Spleen (tissue), 11 donors: ENCODE results near the gene ISG20. TPM values are rescaled to one million over a fixed set of nuclear protein-coding genes. Genes with fewer than 3 reads are reported as not detected.
A peak's percentile ranks its signal among the peaks of the same experiment; 100 is the strongest.

Experiments used
- DNase-seq: peaks from one replicate; pipeline ENCODE4 v3.0.0-alpha.2; 2020
- H3K27ac ChIP-seq, 8 donors: fragments of 200-600 bp; sonication (generic) in 7 of 8; 1 replicate in 4 of 8; 2 replicates in 4 of 8; pipeline versions ENCODE4 v1.5.0 to v1.8.0; 2016 to 2021; ENCODE audit warnings: inconsistent platforms in 4 of 8, mild to moderate bottlenecking in 4 of 8, moderate library complexity in 1 of 8
- H3K27me3 ChIP-seq, 7 donors: fragments of 200-600 bp; sonication (generic) in 6 of 7; replicated peaks in 1 of 7; 1 replicate in 4 of 7; 2 replicates in 3 of 7; pipeline versions ENCODE4 v1.5.0 to v1.8.0; 2016 to 2021; ENCODE audit warnings: inconsistent platforms in 3 of 7, mild to moderate bottlenecking in 1 of 7
- H3K36me3 ChIP-seq, 6 donors: fragments of 200-600 bp; sonication (generic) in 5 of 6; 1 replicate in 4 of 6; 2 replicates in 2 of 6; pipeline versions ENCODE4 v1.5.0 to v1.8.0; 2016 to 2021; ENCODE audit warnings: inconsistent platforms in 2 of 6
- H3K4me1 ChIP-seq, 6 donors: fragments of 200-600 bp; sonication (generic) in 5 of 6; 1 replicate in 3 of 6; 2 replicates in 3 of 6; pipeline versions ENCODE4 v1.5.0 to v1.8.0; 2016 to 2021; ENCODE audit warnings: inconsistent platforms in 3 of 6
- H3K4me3 ChIP-seq, 8 donors: fragments of 200-600 bp; sonication (generic) in 7 of 8; 1 replicate in 4 of 8; 2 replicates in 4 of 8; pipeline versions ENCODE4 v1.5.0 to v1.8.0; 2016 to 2021; ENCODE audit warnings: inconsistent platforms in 4 of 8, mild to moderate bottlenecking in 4 of 8, moderate library complexity in 2 of 8
- H3K9me3 ChIP-seq, 8 donors: fragments of 200-600 bp; sonication (generic) in 7 of 8; 1 replicate in 4 of 8; 2 replicates in 4 of 8; pipeline versions ENCODE4 v1.5.0 to v1.8.0; 2016 to 2021; ENCODE audit warnings: inconsistent platforms in 4 of 8
- CTCF ChIP-seq, 11 experiments: fragments of 200-600 bp in 7 of 11; fragments of 450-650 bp in 4 of 11; sonication (generic) in 4 of 11; IDR thresholded peaks in 8 of 11; conservative IDR thresholded peaks in 3 of 11; 1 replicate in 7 of 11; 2 replicates in 4 of 11; pipeline versions ENCODE4 v1.4.0 to v1.8.0; 2016 to 2021; ENCODE audit warnings: antibody characterized with exemption in 11 of 11, inconsistent platforms in 4 of 11, mild to moderate bottlenecking in 1 of 11
- POLR2A ChIP-seq, 3 donors: fragments of 450-650 bp; IDR thresholded peaks; one replicate each; pipeline ENCODE4 v1.5.1; 2017; ENCODE audit warnings: antibody characterized with exemption in 3 of 3, mild to moderate bottlenecking in 1 of 3
- POLR2AphosphoS5 ChIP-seq, 3 donors: sonication (generic); formaldehyde crosslinking; IDR thresholded peaks; one replicate each; pipeline ENCODE4 v1.5.1; 2017; ENCODE audit warnings: antibody characterized with exemption in 3 of 3
- WGBS, 5 donors: extraction: QIAGEN DNeasy Blood & Tissue Kit in 3 of 5; methylation state at CpG; one replicate each; pipeline versions ENCODE4 v1.1.5 to v1.1.7; 2013 to 2018; 5-methylcytosine and 5-hydroxymethylcytosine counted together
- intact Hi-C: fragments of 100-400 bp; cut with DNase I; formaldehyde crosslinking; loops from one replicate; pipeline ENCODE4 v1.15.0; 2023; ENCODE audit warnings: low total_unique reads
- polyA plus RNA-seq, 3 donors: library from polyadenylated mRNA; stranded (reverse); fragments of 200-250 nt; gene quantifications; one replicate each; pipeline ENCODE4 v1.2.1, GENCODE V29; 2013
- total RNA-seq, 7 donors: library from RNA; depleted of rRNA in 3 of 7; stranded (reverse); fragments of >200 nt in 3 of 7; fragmentation: NEBNext Ultra II Directional in 4 of 7; extraction: Animal tissue kit (Norgen Biotek cat#: 25700) in 4 of 7; gene quantifications; one replicate each; pipeline versions ENCODE4 v1.1.0 to v1.2.1, GENCODE V29; 2016 to 2021
- donor health status: healthy with polysubstance abuse.
- donor health status: DM: no; HTN: no; CAD: no; lungs with moderate emphysema.
- donor health status: DM: no; HTN: no; CAD: no.
- donor health status: Bipolar disorder and iron deficiency.
- donor health status: healthy.
- donor health status: DM: no; HTN: no; CAD: no.
- donor health status: DM: yes; HTN: yes; CAD: no.

ISG20 gene
- total and polyA plus RNA-seq, 10 donors, result 70.5 to 365 (median 142) TPM

GRCh38 chr15:88653200-88654064 is 14.6 kb downstream of the ISG20 start:
- intact Hi-C loops, result no loop called here
- peak; percentile 66 for DNase-seq
- H3K9me3 ChIP-seq, result no peaks in the 10 kb centered on the region
- no peaks in the 10 kb centered on the region for H3K27me3 ChIP-seq
- no peak for TF ChIP-seq POLR2A (IDR thresholded peaks at IDR 0.05)
- no peak for TF ChIP-seq CTCF (IDR thresholded peaks at IDR 0.05 in 8 of 11, conservative IDR thresholded peaks at IDR 0.05 in 3 of 11)
- TF ChIP-seq POLR2AphosphoS5 (IDR thresholded peaks at IDR 0.05), result no peak
- 82 to 96% (median 88%) methylated on average over 10 to 13 of the region's 13 CpGs for WGBS, 5 donors
- H3K4me3 ChIP-seq, result no peak overlapping the region
- H3K4me1 ChIP-seq, result peaks cover 28 to 97% (median 82%) of the 10 kb centered on the region in 6 donors
- H3K36me3 ChIP-seq, result peaks cover 0 to 66% (median 0%) of the 10 kb centered on the region in 6 donors
- H3K27ac ChIP-seq, result peak overlapping the region in 6 of 8 donors; percentile 38 to 82 (median 47)

- intact Hi-C loops, result no loop called here
These were observed 15.8 kb downstream of the ISG20 start for GRCh38 chr15:88654430-88655102.

DNA sequence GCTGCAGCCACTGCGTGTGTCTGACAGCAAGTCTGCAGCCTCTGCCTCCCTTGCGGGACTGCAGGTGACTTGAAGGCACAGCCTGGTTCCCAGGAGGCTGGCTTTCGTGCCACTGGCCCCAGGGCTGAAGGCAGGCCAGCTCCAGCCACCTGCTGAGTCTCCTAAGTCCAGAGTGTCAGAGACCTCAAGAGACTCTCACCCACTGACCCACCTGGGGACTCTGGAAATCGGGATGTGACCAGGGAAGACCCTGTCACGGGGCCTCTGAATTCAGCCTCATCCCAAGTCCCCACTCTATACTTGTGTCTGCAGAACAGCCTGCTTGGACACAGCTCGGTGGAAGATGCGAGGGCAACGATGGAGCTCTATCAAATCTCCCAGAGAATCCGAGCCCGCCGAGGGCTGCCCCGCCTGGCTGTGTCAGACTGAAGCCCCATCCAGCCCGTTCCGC is 16.3 kb downstream of the ISG20 start:
- Histone ChIP-seq H3K9me3 (no peaks in the 10 kb centered on the region), H3K36me3 (peaks cover 0 to 52% (median 0%) of the 10 kb centered on the region in 6 donors), H3K4me1 (peaks cover 11 to 85% (median 66%) of the 10 kb centered on the region in 6 donors), H3K27me3 (no peaks in the 10 kb centered on the region), H3K4me3 (peak overlapping the region in 1 of 8 donors; percentile 1), H3K27ac (peak overlapping the region in 5 of 8 donors; percentile 55 to 88 (median 78))
- DNase-seq, result peak; percentile 80
- intact Hi-C loops, result no loop called here
- no peak for TF ChIP-seq POLR2A (IDR thresholded peaks at IDR 0.05)
- TF ChIP-seq POLR2AphosphoS5 (IDR thresholded peaks at IDR 0.05), result peak in 2 of 3 donors; percentile 8 to 55
- no peak for TF ChIP-seq CTCF (IDR thresholded peaks at IDR 0.05 in 8 of 11, conservative IDR thresholded peaks at IDR 0.05 in 3 of 11)
- 89 to 100% (median 95%) methylated on average over 13 to 14 of the region's 14 CpGs for WGBS, 5 donors

More at GRCh38 chr15:88654430-88655102, 15.8 kb downstream of the ISG20 start:
- H3K9me3 ChIP-seq, result no peaks in the 10 kb centered on the region
- TF ChIP-seq POLR2AphosphoS5 (IDR thresholded peaks at IDR 0.05) (peak; percentile 2 to 43 (median 2)), POLR2A (IDR thresholded peaks at IDR 0.05) (no peak), CTCF (IDR thresholded peaks at IDR 0.05 in 8 of 11, conservative IDR thresholded peaks at IDR 0.05 in 3 of 11) (no peak)
- peak overlapping the region in 1 of 8 donors; percentile 1 for H3K4me3 ChIP-seq
- 90 to 94% (median 92%) methylated on average over 18 of the region's 18 CpGs for WGBS, 5 donors
- H3K27me3 ChIP-seq, result no peaks in the 10 kb centered on the region
- peaks cover 0 to 58% (median 0%) of the 10 kb centered on the region in 6 donors for H3K36me3 ChIP-seq
- peak; percentile 70 for DNase-seq
- peaks cover 17 to 90% (median 71%) of the 10 kb centered on the region in 6 donors for H3K4me1 ChIP-seq
- H3K27ac ChIP-seq, result peak overlapping the region in 4 of 8 donors; percentile 55 to 88 (median 70)
